Measurements from ENCODE around the gene CHRNB1. TPM values are rescaled to one million over a fixed set of nuclear protein-coding genes. Genes with fewer than 3 reads are reported as not detected.
A peak's percentile ranks its signal among the peaks of the same experiment; 100 is the strongest.

The CHRNB1 gene
- total RNA-seq, 1 donor from 2014 or later = 9.7 TPM

DNA sequence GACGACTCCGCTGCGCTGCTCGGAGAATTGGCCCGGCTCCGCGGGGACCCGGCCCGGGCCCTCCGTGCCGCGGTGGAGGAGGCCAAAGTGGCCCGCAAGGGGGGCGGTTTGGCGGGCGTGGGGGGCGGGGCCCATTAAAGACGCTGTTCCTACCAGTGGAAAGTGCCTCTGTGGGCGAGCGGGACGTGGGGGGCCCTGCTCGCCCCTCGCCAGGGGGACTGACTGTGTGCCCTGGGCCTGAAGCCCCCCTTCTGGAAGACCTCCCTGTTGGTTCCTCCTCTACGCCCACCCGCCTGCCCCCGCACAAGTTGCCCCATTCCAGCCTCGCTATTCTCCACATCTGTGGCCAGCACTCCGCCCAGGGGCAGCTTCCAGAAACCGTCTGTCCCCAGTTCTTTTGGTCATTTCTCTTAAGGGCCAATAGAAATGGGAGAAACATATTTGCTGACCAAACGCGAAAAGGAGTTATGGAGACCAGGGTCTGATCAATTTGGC is 7.4 kb upstream of the CHRNB1 start:
- Histone ChIP-seq H3K36me3 (ENCODE audit: control insufficient read depth, insufficient read depth, low read length) (peaks cover 2% of the 10 kb centered on the region), H3K4me3 (ENCODE audit: low read depth, low read length) (peak overlapping the region; percentile 57), H3K27me3 (ENCODE audit: control insufficient read depth, insufficient read depth, low read length) (no peaks in the 10 kb centered on the region)
- TF ChIP-seq CTCF (IDR thresholded peaks at IDR 0.05; ENCODE audit: insufficient read depth, low read length, severe bottlenecking) = no peak
- FAIRE-seq (no peak), DNase-seq (ENCODE audit: low read depth) (no peak)

- H3K36me3 ChIP-seq (ENCODE audit: control insufficient read depth, insufficient read depth, low read length) = peaks cover 2% of the 10 kb centered on the region
- H3K4me3 ChIP-seq (ENCODE audit: low read depth, low read length) = peak overlapping the region; percentile 57
- FAIRE-seq = no peak
- DNase-seq (ENCODE audit: low read depth) = peak; percentile 33
- H3K27me3 ChIP-seq (ENCODE audit: control insufficient read depth, insufficient read depth, low read length) = no peaks in the 10 kb centered on the region
- TF ChIP-seq CTCF (IDR thresholded peaks at IDR 0.05; ENCODE audit: insufficient read depth, low read length, severe bottlenecking) = no peak
Observed at GRCh38 chr17:7437950-7438614, 6.8 kb upstream of the CHRNB1 start.

- TF ChIP-seq CTCF (IDR thresholded peaks at IDR 0.05; ENCODE audit: insufficient read depth, low read length, severe bottlenecking) = no peak
- peak overlapping the region; percentile 57 for H3K4me3 ChIP-seq (ENCODE audit: low read depth, low read length)
- H3K36me3 ChIP-seq (ENCODE audit: control insufficient read depth, insufficient read depth, low read length) = peaks cover 2% of the 10 kb centered on the region
- FAIRE-seq (no peak), DNase-seq (ENCODE audit: low read depth) (no peak)
- no peaks in the 10 kb centered on the region for H3K27me3 ChIP-seq (ENCODE audit: control insufficient read depth, insufficient read depth, low read length)
Observed at GRCh38 chr17:7438656-7439460, 6.0 kb upstream of the CHRNB1 start.

- DNase-seq (ENCODE audit: low read depth) = no peak
- FAIRE-seq = no peak
Observed at GRCh38 chr17:7439462-7440112, 5.3 kb upstream of the CHRNB1 start, which contains the start of gene FGF11. Gene FGF11 (plus strand): TSS chr17:7439512. CDS start chr17:7439621, 109 bp downstream.

More at GRCh38 chr17:7439462-7440112, 5.3 kb upstream of the CHRNB1 start, which contains the start of gene FGF11:
- Histone ChIP-seq H3K36me3 (ENCODE audit: control insufficient read depth, insufficient read depth, low read length) (peaks cover 2% of the 10 kb centered on the region), H3K27me3 (ENCODE audit: control insufficient read depth, insufficient read depth, low read length) (no peaks in the 10 kb centered on the region), H3K4me3 (ENCODE audit: low read depth, low read length) (peak within 1 kb of the TSS; percentile 57)
- TF ChIP-seq CTCF (IDR thresholded peaks at IDR 0.05; ENCODE audit: insufficient read depth, low read length, severe bottlenecking) = no peak

Data from bronchial epithelial cell (primary cell).